NK-92 (cell line): ENCODE data around the gene XRCC1.
"Not testable (repeated sequence)": the region's sequence is repeated elsewhere in the genome, so short reads cannot be mapped to it uniquely, and the experiment has no call there.

Source experiments
- DNase-seq: peaks from one replicate; lab custom pipeline; 2025; ENCODE audit not compliant: unreplicated experiment; lab: John Stamatoyannopoulos, UW

Gene XRCC1

GRCh38 chr19:43547926-43548325, 27.4 kb downstream of the XRCC1 start:
- DNase-seq: not testable (repeated sequence)

DNA sequence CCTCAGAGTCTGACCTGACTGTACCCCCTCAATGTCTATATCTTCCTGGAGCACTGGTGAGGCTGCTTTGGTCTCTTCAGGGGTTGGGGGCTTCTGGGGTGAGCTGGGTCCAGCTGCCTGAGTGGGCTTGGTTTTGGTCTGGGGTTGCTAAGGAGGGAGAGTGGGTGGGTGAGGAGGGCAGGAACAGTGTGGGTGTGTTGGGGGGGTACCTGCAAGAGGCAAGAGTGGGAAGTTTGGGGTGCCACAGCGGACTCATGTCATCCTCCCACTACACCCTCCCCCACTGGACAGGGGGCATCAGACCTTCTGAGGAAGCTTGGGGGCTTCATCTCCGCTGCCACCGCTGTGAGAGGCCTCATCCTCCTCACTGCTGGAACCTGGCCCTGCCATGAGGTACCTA, 28.7 kb downstream of the XRCC1 start:
- no peak for DNase-seq

- DNase-seq: no peak
Measured at GRCh38 chr19:43545981-43546380, 29.3 kb downstream of the XRCC1 start.

DNA sequence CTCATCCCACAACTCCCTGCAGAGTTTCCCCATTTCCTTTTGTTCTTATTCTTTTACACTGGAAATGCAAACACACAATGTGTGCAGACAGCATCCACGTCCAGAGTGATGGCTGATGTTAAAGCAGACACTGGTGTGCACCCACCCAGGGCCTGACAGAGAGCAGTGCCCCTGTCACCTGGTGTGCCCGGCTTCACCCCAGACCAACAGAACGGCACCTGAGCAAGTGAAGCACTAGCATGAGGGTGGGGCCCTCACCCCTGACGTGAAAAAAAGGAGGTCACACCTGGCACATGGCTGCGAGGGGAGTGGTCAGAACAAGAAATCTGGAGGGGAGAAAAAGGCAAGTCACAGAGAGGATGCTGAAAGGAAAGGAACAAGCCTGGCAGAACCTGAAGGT, 30.1 kb downstream of the XRCC1 start:
- no peak for DNase-seq

DNA sequence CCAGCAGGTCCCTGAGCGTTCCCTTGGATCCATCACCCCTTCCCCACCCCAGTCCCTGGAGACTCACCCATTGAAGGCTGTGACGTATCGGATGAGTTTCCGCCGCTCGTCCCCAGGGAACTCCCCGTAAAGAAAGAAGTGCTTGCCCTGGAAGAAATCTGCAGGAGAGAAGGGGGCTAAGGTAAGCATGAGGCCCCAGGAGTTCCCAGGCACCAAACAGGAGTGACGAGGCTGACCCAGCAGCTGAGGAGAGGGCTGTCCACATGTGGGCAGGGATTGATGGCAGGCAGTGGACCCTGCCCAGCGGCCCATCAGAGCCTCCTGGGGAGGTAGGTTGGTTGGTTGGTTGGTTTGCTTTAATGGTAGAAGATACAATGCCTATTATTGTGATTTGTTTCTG, 31.2 kb downstream of the XRCC1 start:
- DNase-seq: no peak

GRCh38 chr19:43541920-43542650, 33.2 kb downstream of the XRCC1 start:
- DNase-seq: no peak

- DNase-seq: no peak
Measured at GRCh38 chr19:43540381-43540780, 34.9 kb downstream of the XRCC1 start.

DNA sequence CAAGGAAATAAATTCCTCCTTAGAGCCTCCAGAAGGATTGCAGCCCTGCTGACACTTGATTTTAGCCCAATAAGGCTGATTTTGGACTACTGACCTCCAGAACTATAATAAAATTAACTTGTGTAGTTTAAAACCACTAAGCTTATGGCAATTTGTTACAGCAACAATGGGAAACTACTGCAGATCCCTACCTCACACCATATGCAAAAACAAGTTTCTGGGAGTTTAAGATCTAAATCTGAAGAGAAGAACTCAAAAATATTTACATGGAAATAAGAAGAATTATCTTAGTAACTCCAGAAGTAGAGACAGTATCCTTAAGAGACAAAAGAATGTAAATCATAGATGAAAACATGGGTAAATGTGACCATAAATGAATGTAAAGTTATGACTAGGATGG, 36.4 kb downstream of the XRCC1 start:
- no peak for DNase-seq

- no peak for DNase-seq
Measured at GRCh38 chr19:43534816-43535761, 40.2 kb downstream of the XRCC1 start.

- no peak for DNase-seq
Measured at GRCh38 chr19:43534305-43534815, 41.0 kb downstream of the XRCC1 start.

DNA sequence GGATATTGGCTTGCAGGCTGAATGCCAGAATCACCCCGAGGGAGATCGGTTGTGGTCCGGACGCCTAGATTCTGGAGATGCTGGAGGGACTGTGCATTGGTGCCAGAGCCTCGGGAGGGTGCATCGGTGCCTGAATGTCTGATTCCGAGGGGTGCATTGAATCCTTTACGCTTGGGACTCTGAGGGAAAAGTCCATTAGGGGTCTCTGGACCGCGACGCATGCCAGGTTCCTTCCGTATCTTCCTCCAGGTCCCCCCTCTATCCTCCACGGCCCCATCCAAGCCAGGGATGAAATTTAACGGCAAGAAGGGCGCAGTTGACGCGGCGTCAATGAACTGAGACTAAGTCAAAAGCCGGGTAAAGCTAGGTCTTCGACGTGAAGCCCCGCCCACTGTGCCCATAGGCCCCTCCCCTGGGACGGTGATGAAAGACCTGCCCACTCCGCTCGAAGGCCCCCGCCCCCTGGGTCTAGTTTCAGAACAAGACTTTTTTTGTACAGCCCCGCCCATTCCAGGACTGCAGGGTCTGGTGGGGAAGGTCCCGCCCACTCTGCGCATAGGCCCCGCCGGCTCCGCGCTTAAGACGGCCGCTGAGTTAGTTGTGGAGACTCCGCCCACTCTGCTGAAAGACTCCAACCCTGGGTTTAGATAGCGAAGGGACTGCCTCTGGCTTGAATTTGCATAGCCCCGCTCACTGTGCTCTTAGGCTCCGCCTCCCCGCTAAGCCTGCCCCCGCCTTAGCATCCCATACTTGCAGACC, 41.6 kb downstream of the XRCC1 start:
- peak; percentile 66 for DNase-seq

- DNase-seq: no peak
Measured at GRCh38 chr19:43532962-43533545, 42.3 kb downstream of the XRCC1 start, which contains the start of gene ZNF575. Gene ZNF575, plus strand, starts transcription at chr19:43533188. Its CDS starts 1,235 bp downstream, at chr19:43534423.

DNA sequence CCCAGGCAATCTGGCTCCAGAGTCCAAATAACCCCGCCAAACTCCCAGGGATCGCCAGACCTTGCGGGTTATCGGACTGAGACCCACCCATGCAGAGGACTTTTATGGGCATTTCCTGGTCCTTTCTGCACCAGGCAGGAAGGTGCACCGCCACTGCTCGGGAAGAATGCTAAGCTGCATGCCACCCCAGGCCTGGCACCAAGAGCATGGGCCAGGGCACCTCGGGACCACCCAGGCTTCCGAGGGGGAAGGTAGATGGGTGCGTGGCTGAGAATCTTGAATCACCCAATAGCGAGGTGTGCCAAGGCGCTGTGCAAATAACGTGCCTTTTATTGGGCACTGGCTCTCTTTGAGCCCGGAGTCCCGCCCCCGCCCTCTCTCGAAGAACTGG, 42.8 kb downstream of the XRCC1 start:
- DNase-seq: no peak

DNA sequence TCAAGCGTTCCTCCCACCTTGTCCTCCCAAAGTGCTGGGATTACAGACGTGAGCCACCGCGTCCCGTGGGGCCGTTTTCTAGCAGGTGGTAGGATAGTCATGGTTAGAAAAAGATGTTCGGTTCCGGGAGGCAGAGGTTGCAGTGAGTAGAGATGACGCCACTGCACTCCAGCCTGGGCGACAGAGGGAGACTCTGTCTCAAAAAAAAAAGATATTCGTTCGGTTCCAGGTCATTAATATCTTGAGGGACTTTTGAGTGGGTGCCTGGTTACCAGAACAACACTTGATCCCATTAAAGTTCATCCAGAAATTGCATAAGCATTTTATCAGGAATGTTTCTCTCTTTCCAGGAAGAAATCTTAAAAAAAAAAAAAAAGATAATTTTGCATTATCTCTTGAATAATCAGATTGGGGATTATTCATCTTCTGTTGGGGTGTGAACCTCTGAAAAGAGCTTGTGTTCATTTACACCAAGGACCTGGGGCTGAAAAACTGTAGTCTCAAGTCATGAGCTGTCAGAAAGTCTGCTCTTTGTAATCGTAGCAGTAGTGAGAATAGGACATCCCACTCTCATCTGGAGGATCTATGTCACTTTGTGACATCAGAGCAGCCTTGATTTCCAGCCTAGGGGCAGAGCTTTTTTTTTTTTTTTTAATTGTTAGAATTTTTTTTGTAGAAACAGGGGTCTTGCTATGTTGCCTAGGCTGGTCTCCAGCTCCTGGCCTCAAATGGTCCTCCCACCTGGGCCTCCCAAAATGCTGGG, 47.3 kb downstream of the XRCC1 start:
- no peak for DNase-seq

GRCh38 chr19:43526884-43527859, 48.2 kb downstream of the XRCC1 start, which contains the start of gene ETHE1:
Gene ETHE1, minus strand, starts transcription at chr19:43527201. Its CDS starts 24 bp downstream, at chr19:43527177.
- DNase-seq: no peak

DNA sequence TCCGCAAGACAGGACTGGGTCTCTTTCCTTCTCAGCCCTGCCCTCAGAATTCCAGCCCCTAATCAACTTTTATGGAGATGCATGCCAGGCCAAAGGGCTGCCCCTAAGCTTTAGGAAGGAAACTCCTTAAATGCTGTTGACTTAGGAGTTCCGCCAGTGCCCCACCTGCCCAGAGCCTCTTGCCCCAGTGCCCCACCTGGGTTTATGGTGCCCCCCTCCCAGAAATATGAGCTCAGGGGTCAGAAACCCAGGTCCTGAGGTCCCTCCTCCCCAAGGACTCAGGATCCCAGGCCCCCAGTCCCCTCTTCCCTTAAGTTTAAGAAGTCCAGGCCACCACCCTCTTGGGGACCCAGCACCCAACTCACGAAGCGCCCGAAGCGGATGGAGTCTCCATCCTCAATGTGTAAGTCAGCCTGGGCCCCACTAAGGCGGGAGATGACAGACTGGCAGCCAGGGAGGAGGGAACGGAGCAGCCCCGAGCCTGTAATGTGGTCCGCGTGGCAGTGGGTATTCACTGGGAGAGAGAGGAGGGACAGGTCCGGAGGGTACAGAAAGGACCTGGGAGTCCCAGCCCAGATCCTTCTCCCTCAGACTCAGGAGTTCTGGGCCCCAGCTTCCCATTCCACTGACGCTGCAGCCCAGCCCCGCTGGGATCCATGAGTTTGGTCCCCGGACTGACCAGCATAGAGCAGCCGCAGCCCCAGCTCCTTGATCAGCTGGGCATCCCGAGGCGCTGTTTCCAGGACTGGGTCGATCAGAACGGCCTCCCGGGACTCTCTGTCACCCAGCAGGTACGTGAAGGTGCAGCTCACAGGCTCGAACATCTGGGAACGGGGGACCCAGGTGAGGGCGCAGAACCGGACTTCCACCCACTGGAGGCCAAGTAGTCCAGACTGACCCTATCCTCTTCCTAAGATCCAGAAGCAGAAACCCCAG, 49.2 kb downstream of the XRCC1 start:
- DNase-seq: no peak

DNA sequence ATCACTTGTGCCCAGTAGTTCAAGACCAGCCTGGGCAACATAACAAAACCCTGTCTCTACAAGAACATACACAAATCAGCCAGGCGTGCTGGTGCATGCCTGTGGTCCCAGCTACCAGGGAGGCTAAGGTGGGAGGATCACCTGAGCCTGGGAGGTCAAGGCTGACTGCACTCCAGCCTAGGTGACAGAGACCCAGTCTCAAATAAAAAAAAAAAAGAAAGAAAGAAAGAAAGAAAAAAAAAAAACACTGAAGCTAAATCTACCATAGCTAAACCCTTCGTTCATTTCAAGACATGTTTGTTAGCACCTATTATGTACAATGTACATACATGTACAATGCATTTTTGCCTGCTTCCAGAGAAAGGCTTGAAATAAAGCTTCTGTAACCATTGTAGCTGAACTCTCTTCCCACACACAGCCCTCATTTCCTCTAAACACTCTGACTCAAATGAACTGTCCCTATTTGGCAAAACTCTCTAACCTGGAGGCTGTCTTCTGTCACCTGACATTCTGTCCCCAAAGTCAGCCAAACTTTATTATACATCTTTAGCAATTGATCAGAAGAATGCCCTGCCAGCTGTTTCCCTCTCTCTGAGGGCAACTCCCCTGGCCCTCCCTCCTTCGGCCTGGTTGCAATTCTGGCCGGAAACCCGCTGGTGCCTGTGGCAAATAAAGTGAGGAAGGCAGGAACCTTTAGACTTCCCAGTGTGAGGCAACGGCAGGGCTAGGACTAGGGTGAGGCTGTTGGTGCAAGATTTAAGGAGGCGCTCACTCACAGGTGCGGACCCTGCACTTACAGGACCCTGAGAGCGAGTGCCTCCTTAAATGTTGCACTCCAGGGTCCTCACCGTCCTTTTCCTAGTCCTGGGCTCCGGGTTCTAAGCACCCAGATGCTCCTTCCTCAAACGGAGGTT, 50.1 kb downstream of the XRCC1 start:
- DNase-seq: no peak
